ENCODE results near the gene DGKB.

DGKB gene

GRCh38 chr7:14676896-14677295, 225.7 kb downstream of the DGKB start:
- DNase-seq: no peak

- DNase-seq: no peak
These were observed 229.3 kb downstream of the DGKB start for GRCh38 chr7:14673202-14673601.

GRCh38 chr7:14666913-14667312, 235.6 kb downstream of the DGKB start:
- no peak for DNase-seq

GRCh38 chr7:14666304-14666703, 236.2 kb downstream of the DGKB start:
- no peak for DNase-seq

GRCh38 chr7:14639801-14640200, 262.8 kb downstream of the DGKB start:
- no peak for DNase-seq

- DNase-seq: no peak
These were observed 263.2 kb downstream of the DGKB start for GRCh38 chr7:14639329-14639728.

- no peak for DNase-seq
These were observed 264.6 kb downstream of the DGKB start for GRCh38 chr7:14637968-14638367.

GRCh38 chr7:14635955-14636354, 266.6 kb downstream of the DGKB start:
- no peak for DNase-seq

- no peak for DNase-seq
These were observed 272.5 kb downstream of the DGKB start for GRCh38 chr7:14630048-14630447.

GRCh38 chr7:14628516-14628915, 274.0 kb downstream of the DGKB start:
- DNase-seq: no peak

GRCh38 chr7:14626076-14626475, 276.5 kb downstream of the DGKB start:
- DNase-seq: no peak

- no peak for DNase-seq
These were observed 280.0 kb downstream of the DGKB start for GRCh38 chr7:14622559-14622958.

- no peak for DNase-seq
These were observed 296.4 kb downstream of the DGKB start for GRCh38 chr7:14606101-14606500.

- no peak for DNase-seq
These were observed 297.9 kb downstream of the DGKB start for GRCh38 chr7:14604606-14605005.

GRCh38 chr7:14602851-14603250, 299.7 kb downstream of the DGKB start:
- no peak for DNase-seq

- DNase-seq: no peak
These were observed 301.7 kb downstream of the DGKB start for GRCh38 chr7:14600766-14601367.

- no peak for DNase-seq
These were observed 303.6 kb downstream of the DGKB start for GRCh38 chr7:14598978-14599377.

GRCh38 chr7:14596421-14596820, 306.1 kb downstream of the DGKB start:
- DNase-seq: no peak

- DNase-seq: no peak
These were observed 312.3 kb downstream of the DGKB start for GRCh38 chr7:14590206-14590605.

GRCh38 chr7:14585232-14585631, 317.3 kb downstream of the DGKB start:
- no peak for DNase-seq

GRCh38 chr7:14583518-14583917, 319.0 kb downstream of the DGKB start:
- no peak for DNase-seq

- no peak for DNase-seq
These were observed 320.5 kb downstream of the DGKB start for GRCh38 chr7:14582010-14582409.

GRCh38 chr7:14579971-14580370, 322.6 kb downstream of the DGKB start:
- DNase-seq: no peak

- DNase-seq: no peak
These were observed 326.0 kb downstream of the DGKB start for GRCh38 chr7:14576578-14576977.

- DNase-seq: no peak
These were observed 331.6 kb downstream of the DGKB start for GRCh38 chr7:14570750-14571607.
